HUDEP-2 (cell line): ENCODE data around the gene ZNF629.

Source experiments
- DNase-seq, 76 experiments: peaks; one replicate each; lab custom pipeline; 2025; ENCODE audit not compliant: unreplicated experiment in 76 of 76; lab: John Stamatoyannopoulos, UW

ZNF629 gene

DNA sequence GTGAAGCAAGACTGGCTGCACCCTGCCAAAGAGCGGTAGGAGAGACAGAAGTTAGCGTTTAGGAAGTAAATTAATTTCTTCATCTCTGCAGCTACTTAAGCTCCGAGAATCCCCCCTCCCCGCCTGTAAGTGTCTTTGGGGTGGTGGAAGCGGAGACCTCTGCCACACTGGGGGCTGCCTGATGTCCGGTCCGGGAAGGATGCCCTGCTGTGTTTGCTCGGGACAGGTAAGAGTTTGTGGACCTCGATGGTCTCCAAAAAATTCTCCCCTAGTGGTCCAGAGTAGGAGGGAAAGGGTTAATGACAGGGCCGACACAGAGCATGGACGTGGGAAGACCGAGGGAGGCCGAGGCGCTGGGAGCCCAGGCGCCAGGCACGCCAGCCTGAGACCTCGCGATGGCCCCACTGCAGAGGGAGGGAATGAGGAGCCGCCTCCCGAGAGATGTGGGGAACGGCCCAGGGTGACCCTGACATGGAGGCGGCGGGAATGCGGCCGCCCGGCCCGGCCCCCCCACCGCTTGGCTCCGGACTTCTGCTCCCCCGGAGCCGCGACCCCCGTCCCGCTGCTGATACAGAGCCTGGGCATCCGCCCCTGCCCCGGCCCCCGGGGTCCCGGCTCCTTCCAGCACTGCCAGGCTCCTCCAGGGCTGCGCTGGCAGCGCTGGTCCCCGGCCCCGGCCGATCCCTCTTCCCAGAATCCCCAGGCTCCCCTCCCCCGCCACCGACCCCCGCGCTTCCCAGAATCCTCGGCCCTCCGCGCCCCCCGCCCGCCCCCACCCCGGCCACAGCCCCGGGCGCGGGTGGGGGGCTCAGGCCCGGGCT lies 680 bp downstream of the ZNF629 start:
- DNase-seq, result peak in 6 of 76 experiments; percentile 5 to 27 (median 14)

DNA sequence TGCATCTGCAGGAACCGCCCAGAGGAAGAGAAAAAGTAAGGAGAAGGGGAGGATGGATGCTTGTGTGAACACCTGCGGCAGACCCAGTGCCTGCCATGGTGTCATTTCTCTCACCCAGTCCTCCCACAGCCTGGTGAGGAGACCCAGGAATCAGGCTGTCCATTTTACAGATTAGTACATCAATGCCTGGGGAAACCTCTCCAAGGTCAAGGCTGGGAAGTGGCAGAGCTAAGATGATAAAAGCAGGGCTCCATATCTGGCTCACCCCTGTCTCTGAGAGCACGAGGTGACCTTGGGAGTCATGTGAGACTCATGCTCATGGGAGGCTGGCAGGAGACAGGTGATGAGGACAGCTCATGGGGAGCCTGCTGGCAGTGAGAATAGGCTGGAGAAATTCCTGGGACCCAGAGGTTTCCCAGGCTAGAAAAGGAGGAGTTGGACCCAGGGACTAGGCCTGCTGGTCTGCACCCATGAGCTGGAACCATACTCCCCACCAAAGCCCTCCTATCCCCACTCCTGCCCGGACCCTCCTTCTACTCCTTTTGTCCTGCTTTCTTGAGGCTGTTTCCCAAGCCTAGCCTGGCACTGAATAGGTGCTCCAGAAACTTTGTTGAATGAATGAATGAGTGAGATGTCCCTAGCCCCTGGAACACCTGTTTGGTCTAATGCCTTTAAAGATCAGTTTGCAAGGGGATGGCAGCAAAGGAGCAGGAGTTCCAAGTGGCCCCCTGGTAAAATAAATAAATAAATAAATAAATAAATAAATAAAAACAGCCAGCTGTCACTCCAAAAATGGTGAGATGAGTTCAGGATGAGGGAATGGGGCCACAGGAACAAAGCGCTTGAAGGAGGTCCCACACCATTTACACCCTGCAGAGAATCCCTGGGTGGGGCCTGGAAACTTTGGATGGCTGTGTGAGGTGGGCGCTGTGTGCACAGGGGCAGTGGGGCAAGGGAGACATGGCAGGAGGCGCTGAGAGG lies 1.6 kb downstream of the ZNF629 start:
- no peak for DNase-seq

DNA sequence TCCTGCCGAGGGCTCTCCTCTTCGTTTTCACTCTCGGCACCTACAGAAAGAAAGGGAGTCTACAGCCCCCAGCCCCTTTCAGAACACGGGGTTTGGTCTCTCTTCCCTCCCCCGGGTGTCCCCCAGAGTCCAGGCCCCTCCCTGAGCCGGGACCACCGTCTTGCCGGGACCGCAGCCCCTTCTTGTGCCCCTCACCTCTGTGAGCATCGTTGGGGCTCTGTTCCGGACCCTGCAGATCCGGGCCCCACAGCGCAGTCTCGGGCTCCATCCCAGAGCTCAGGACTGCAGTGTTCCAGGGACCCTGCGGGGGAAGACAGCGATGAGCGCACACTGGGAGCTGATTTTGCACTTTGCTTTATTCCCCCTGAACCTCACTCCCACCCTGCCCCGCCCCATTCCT lies 2.8 kb downstream of the ZNF629 start:
- no peak for DNase-seq

DNA sequence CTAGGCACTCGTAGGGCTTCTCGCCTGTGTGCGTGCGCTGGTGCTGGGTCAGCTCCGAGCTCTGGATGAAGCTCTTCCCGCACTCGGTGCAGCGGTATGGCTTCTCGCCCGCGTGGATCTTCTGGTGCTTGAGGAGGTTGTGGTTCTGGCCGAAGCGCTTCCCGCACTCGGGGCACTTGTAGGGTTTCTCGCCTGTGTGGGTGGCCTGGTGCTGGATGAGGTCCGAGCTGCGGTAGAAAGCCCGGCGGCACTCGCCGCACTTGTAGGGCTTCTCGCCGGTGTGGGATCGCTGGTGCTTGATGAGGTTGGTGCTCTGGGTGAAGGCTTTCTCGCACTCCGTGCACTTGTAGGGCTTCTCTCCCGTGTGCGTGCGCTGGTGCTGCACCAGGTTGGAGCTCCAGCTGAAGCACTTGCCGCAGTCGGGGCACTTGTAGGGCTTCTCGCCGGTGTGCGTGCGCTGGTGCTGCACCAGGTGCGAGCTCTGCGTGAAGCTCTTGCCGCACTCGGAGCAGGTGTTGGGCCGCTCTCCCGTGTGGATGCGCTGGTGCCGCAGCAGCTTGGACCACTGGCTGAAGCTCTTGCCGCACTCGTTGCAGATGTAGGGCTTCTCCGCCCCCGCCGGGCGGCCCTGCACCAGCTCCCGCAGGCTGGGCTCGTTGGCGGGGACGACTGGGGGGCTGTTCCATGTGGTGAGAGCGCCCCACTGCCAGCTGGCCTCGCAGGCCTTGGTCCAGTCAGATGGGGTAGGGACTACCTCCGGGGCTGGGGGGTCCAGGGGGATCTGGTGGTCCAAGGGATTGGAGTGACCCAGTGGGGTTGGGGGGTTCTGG lies 3.5 kb downstream of the ZNF629 start:
- no peak for DNase-seq

DNA sequence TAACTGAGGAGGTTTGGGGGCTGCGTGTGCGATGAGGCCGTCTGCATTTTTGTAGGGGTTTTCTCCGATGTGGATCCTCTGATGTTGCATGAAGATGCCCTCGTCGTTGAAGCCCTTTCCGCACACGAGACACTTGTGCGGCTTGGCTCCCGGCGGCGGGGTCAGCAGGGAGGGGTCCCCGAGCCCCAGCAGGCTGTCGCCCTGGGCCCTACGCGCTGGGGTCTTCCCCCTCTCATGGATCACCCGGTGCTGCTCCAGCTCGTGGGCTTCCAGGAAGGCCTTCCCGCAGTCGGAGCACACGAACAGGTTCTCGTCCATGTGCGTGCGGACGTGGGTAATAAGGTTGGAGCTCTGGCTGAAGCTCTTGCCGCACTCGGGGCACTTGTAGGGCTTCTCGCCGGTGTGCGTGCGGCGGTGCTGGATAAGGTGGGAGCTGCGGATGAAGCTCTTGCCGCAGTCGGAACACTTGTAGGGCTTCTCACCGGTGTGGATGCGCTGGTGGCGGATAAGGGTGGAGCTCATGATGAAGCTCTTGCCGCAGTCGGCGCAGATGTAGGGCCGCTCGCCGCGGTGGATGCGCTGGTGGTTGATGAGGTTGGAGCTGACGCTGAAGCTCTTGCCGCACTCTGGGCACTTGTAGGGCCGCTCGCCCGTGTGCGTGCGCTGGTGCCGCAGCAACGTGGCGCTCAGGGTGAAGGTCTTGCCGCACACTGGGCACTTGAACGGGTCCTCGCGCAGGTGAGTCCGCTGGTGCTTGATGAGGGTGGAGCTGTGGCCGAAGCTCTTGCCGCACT lies 4.3 kb downstream of the ZNF629 start:
- no peak for DNase-seq

DNA sequence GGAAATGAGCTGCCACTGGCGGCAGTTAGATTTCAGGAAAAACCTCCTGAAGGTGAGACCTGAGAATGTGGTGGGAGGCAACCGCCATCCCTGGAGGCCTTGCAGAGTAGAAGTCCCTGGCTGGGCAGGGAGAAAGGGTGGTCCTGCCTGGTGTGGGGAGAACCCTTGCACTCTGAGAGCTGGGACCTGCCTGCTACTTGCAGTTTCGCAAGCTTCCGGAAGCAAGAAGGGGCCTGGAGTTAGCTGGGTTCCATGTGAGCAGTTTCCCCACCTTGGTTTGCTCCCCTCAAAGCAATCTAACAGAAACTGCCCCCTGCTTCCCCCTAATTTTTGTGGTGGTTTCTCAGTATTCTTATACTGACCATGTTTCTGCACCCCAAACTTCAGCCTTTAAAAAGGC lies 6.5 kb downstream of the ZNF629 start:
- DNase-seq, result no peak

DNA sequence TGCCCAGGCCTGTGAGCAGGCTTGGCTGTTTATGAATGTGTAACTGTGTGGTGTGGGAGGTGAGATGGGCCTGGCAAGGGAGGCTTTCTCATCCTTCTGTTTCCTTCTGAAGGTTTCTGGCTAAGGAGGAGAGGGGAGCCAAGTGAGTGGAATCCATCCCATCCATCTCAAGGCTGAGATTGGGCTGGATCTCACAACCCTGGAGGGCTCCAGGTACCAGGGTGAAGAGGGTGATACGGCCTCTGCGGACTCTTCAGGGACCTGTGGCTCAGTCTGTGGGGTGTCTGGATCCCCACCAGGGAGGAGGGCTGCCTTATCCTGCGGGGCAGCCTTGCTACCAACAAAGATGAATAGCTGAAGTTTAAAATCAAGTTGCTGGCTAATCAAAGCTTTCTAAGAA lies 7.0 kb downstream of the ZNF629 start:
- DNase-seq, result no peak

DNA sequence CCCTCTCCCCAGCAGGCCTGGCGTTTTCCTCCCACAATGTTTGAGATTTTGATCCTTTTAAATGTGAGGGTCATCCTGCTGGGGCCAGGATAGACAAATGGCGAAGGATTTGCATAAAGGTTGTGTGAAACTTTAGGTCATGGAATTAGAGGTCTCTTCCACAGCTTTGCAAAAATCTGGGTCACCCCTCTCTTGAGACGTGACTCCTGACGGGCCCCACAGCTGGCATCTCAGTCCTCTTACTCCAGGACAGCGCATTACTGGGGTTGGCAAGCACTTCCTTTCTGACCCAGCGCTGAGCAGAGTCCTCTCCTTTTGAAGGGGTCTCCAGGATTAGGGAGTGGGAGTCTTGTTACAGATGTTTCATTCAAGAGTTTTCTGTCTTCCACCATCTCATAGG lies 7.4 kb downstream of the ZNF629 start:
- DNase-seq, result no peak

DNA sequence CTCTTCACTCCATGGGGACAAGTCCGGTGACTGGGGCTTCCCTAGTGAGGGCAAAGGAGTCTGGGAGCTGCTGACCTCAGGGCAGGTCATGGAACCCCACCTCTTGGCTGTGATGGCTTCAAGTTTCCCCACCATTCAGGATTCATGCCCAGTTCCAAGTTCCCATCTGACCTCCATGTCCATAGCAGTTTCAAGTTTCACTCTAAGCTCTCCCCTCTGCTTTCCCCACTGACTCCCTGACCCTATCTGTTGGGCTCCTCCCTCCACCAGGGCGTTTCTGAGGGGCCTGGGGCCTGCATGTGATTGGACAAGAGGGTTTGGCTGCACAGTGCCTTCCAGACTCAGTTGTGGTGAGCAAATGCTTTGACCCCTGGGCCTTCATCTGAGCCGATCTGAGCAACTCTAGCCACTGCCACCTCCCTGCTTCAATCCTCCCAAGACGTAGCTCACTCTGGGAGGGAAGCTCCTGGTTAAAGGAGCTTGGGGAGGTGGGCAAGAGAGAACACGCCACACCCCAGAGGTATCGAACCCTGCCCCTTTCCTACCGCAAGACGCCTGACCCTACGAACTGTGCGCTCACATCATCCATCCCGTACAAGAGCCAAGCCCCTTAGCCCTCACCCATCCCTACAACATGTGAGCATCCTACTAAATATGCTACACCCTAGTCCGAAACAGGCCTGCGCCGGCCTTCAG lies 8.3 kb downstream of the ZNF629 start:
- peak in 6 of 76 experiments; percentile 14 to 31 (median 17) for DNase-seq

DNA sequence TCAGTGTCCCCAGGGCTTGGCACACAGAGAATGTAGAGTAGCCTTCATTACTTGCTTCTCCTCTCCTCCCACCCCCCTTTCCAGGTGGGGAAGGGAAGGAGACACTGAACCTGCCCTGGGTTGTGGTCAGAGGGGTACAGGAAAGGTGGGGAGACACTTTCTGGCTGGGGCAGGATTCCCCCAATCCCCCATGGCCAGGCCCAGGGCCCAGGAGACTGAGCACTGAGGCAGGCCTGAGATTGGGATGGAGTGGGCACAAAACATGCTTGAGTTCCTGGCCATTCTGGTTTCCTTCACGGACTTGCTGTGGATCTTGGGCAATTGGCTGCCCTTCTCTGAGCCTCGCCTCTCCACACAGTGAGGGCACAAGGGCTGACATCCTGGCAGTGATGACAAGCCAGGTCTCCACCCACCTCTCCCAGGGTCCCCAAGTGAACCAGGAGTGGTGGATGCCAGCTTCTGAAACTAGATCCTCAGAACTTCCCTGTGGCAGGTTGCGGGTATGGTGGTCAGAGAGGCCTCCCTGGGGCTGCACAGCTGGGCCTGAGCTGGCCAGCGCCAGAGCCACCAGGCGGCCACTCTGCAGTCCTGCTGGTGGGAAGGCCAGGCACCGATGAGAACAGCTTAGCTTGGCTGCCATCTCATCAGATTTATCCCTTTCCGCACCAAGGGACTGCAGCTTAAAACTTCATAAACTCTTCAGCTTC lies 9.3 kb downstream of the ZNF629 start:
- DNase-seq, result no peak

DNA sequence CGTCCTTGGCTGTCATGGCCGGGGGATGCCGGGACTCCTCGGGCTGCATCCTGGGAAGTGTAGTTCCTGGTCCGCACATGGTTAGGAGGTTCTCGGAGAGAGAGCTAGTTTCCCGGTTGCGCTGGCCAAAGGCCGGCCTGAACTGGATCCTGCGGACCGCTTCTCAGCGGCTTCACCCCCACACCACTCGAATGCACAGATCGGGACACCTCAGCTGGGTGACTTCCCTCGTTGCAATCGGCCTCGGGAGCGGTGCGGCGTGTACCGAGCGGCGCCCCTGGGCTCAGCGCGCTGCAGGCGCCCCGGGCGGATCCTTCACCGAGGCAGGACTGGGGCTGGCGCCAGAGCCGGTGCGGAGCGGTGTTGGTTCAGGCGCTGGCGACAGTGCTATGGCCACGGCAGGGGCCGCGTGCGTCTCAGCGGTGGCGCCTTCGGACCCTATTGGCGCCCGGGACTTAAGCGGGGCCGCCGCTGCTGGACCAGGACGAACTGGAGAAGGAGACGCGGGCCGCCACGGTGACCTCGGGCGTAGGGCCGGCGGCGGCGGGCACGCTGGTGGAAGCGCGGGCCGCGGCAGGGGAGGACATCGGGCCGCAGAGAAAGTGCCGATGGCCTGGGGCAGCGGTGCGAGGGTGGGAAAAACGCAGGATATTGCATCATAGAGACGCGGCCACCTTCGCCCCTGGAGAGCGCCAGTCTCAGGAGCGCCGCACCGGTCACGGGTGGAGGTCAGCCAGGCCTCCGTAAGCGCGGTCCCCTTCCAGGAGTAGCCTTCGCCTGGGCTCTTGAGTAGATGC lies 11.4 kb downstream of the ZNF629 start:
- DNase-seq, result peak in 67 of 76 experiments; percentile 17 to 79 (median 63)

DNA sequence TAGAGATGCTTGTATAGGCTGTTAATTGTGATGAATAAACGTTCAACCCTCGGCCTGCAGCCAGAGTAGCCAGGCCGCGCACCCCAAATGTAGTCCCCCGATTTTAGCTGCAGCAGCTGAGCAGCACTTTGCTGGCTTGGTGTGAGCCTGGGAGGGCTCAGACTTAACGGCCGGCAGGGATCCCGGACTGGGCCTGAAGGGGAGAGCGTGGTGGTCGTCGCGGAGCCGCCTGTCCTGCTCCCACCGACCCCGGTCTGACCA lies 11.9 kb downstream of the ZNF629 start:
- no peak for DNase-seq

DNA sequence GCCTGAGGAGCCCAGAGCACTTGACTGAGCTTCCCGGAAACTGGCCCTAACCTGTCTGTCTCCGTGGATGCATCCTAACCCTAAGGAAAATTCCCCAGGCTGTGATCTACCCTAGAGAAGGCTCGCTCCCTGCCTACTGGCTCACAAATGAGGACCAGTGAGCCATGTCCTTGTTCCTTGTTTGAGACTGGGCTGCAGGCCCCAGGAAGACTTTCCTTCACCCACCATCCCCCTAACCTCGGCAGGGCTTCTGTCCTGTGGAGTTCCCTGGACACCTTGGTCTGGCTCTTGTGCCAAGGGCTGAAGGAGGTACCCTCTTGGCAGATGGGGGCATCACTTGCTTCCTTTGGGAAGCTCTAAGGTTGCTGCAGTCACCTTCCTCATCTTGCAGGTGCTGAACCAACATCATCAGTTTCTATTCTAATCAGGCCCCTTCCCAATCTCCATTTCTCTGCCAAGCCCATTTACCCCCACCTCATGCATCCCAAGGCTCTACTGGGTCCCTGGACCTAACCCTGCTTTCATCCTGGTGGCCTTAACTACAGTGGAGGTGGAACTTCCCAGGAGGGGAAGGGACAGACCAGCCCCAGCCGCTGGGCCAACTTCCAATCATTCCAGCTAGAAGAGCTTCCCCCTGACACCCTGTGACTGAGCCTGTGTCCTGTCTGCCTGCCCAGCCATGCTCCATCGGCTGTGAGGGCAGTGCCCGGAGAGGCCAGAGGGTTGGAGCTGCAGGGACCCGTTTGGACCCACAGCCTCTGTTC lies 12.5 kb downstream of the ZNF629 start:
- no peak for DNase-seq

DNA sequence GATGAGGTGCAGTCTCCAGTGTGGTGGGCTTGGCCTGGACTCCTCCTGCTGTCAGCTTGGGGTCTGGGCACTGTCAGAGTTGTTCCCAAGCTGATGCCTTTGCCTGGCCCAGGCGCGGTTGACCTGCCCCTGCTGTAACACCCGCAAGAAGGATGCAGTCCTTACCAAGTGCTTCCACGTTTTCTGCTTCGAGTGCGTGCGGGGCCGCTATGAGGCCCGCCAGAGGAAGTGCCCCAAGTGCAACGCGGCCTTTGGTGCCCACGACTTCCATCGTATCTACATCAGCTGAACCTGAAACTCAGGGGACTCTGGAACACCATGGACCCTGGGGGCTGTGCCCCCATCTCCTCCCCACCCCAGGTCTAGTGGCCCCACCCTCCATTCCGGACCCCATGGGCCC lies 13.2 kb downstream of the ZNF629 start:
- no peak for DNase-seq

DNA sequence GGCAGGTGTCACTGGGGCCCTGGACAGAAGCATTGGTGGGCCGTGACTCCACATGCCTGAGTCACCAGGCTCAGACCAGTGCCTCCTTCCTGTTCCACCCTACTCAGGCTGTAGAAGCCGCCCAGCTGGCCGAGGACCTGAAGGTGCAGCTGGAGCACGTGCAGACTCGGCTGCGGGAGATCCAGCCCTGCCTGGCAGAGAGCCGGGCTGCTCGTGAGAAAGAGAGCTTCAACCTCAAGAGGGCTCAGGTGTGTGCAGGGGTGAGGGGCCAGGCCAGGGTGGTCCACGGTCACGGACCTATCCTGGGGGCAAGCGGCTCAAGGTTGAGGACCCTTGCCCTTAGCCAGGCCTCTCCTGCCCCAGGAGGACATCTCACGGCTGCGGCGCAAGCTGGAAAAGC lies 15.3 kb downstream of the ZNF629 start:
- DNase-seq, result no peak

DNA sequence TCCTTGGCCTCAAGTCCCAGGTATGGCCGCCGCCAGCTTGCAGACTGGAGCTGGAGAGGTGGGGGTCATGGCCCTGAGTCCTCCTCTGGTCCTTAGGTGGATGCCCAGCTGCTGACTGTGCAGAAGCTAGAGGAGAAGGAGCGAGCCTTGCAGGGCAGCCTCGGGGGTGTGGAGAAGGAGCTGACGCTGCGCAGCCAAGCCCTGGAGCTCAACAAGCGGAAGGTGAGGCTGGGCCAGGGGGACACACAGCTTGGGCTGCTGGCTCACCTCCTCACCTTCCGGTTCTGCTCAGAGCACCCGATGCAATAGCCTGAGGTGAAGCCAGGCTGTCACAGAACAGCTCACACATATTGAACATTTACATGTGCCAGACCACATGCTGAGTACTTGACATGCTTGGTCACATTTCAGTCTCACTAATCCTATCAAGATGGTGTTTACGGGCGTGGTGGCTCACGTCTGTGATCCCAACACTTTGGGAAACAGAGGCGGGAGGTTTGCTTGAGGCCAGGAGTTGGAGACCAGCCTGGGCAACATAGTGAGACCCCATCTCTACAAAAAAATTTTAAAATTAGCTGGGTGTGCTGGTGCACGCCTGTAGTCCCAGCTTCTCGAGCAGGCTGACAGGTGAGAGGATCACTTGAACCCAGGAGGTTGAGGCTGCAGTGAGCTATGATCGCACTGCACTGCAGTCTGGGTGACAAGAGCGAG lies 17.5 kb downstream of the ZNF629 start:
- no peak for DNase-seq
